Measurements from ENCODE around the gene STARD8. TPM values are rescaled to one million over a fixed set of nuclear protein-coding genes. Genes with fewer than 3 reads are reported as not detected.

Gene STARD8
- total RNA-seq, 4 donors from 2014 or later: 0.60 to 11.6 (median 3.2) TPM

DNA sequence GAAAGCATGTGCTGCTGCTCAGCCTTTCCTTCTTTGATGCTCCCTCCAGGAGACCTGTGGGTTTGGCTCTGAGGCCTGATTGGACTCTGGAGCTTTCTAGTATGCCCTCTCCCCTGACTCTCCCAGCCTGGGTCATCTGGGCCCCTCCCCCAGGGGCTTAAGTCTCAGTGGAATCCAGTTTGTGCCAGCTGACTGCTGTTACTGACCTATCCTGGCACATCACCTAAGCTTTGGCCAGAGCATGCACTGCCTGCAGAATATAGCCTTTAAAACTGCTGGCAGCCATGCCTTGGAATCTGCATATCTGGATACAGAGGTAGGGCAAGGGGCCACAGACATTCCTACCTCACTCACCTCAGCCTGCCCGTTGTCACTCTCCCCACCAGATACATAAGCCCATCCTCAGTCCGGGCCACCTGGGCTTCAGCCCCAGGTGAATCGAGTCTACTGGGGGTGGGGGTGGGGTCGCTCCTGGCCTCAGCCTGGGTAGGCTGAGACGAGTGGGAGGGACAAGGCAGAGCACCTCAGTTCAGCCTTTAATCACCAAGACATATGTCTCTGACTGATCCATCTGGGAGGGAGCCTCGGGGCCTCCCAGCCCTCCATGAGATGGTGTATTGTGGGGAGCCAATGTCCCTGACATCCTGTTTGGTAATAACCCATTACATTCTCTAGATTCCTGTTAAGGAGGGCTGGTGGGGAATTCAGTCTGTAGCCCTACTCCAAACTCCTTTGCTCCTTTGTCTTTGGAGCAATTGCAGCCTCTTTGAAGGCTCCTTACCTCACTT lies 61.2 kb downstream of the STARD8 start:
- Histone ChIP-seq H3K4me3 (no peak overlapping the region), H3K27ac (no peak overlapping the region), H3K9me3 (no peaks in the 10 kb centered on the region), H3K4me1 (no peaks in the 10 kb centered on the region), H3K36me3 (no peaks in the 10 kb centered on the region), H3K27me3 (no peaks in the 10 kb centered on the region)
- in situ Hi-C loops (cut with MboI; ENCODE audit: low pct_ligation_motif_present in 1 of 4, low pct_unique_long_range_greater_than_20kb in 1 of 4, low sequenced_read_pairs in 3 of 4) (loop anchor here in 3 of 4 donors (25.0 kb wide), 1 partner anchor 196 kb away; no protein-coding TSS in a partner anchor), intact Hi-C loops (cut with DNase I; ENCODE audit: low total_unique reads) (no loop called here)
- WGBS, 2 donors (ENCODE audit: low coverage in 1 of 2): 62% methylated on average over 6 of the region's 6 CpGs; no CpG with 5 or more reads in 1 of the 2 donors
- no peak for TF ChIP-seq EP300 (IDR thresholded peaks at IDR 0.05; ENCODE audit: low read depth)
- TF ChIP-seq POLR2A (IDR thresholded peaks at IDR 0.05): no peak
- TF ChIP-seq POLR2AphosphoS5 (IDR thresholded peaks at IDR 0.05): no peak
- TF ChIP-seq, protein P1, sequence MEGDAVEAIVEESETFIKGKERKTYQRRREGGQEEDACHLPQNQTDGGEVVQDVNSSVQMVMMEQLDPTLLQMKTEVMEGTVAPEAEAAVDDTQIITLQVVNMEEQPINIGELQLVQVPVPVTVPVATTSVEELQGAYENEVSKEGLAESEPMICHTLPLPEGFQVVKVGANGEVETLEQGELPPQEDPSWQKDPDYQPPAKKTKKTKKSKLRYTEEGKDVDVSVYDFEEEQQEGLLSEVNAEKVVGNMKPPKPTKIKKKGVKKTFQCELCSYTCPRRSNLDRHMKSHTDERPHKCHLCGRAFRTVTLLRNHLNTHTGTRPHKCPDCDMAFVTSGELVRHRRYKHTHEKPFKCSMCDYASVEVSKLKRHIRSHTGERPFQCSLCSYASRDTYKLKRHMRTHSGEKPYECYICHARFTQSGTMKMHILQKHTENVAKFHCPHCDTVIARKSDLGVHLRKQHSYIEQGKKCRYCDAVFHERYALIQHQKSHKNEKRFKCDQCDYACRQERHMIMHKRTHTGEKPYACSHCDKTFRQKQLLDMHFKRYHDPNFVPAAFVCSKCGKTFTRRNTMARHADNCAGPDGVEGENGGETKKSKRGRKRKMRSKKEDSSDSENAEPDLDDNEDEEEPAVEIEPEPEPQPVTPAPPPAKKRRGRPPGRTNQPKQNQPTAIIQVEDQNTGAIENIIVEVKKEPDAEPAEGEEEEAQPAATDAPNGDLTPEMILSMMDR (IDR thresholded peaks at IDR 0.05): no peak
- no peak for DNase-seq

DNA sequence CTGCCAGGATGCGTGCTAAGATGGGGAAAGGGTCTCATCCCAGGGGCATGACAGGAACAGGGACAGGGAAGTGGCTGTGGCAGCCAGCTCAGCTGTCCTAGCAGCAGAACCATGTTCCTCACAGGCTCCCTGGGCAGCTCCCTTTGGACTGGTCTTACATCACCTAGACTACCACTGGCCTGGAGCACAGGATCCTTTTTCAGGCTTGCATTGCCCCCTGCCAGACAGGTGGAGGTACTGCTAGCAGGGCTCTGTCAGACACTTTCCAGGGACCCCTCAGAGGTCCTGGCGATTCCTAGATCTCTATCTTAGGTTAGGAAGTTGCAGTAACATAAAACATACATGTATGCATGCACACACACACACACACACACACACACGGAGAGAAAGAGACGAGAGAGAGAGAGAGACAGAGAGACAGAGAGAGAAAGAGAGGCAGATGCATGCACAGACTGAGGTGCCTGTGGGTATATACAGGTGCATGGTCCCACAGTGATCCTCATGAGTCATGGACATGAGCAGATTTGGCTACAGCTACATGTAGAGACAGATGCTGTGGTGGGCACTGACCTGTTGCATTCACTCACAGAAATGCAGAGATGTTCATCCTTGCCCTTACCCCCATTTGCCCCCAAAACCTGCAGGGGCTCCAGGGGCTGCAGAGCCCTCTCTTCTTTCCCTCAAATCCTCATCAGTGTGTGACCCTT lies 63.6 kb downstream of the STARD8 start:
- WGBS, 2 donors (ENCODE audit: low coverage in 1 of 2): 39% methylated on average over 4 of the region's 4 CpGs; no CpG with 5 or more reads in 1 of the 2 donors
- intact Hi-C loops (cut with DNase I; ENCODE audit: low total_unique reads): no loop called here

DNA sequence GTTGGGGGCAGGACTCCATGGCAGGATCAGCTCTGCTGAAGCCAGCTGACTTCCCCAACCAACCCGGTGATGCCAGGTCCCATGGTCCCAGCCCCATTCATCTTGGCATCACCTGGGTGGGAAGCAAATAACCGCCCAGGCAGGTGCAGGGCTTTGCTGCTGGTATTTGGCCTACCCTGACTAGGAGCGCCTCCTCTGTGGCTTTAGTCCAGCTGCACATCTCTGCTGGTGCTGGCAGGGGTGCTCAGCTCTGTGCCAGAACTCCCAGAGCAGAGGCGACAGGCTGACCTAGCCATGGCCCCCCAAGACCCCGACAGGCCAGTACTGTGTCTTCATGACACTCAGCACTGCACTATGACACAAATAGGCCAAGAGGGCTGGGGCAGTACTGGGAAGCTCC lies 64.4 kb downstream of the STARD8 start:
- Histone ChIP-seq H3K27ac (no peak overlapping the region), H3K36me3 (no peaks in the 10 kb centered on the region), H3K4me3 (no peak overlapping the region), H3K27me3 (no peaks in the 10 kb centered on the region), H3K4me1 (no peaks in the 10 kb centered on the region), H3K9me3 (no peaks in the 10 kb centered on the region)
- in situ Hi-C loops (cut with MboI; ENCODE audit: low pct_ligation_motif_present in 1 of 4, low pct_unique_long_range_greater_than_20kb in 1 of 4, low sequenced_read_pairs in 3 of 4) (loop anchor here in 3 of 4 donors (25.0 kb wide), 1 partner anchor 200 kb away; no protein-coding TSS in a partner anchor), intact Hi-C loops (cut with DNase I; ENCODE audit: low total_unique reads) (no loop called here)
- WGBS, 2 donors (ENCODE audit: low coverage in 1 of 2): 44% methylated on average over 5 of the region's 5 CpGs; no CpG with 5 or more reads in 1 of the 2 donors
- no peak for DNase-seq
- TF ChIP-seq POLR2A (IDR thresholded peaks at IDR 0.05): no peak
- TF ChIP-seq, protein P1 (IDR thresholded peaks at IDR 0.05): no peak
- TF ChIP-seq POLR2AphosphoS5 (IDR thresholded peaks at IDR 0.05): no peak
- TF ChIP-seq EP300 (IDR thresholded peaks at IDR 0.05; ENCODE audit: low read depth): no peak

More for the DNA sequence above, 63.6 kb downstream of the STARD8 start:
- Histone ChIP-seq H3K9me3 (no peaks in the 10 kb centered on the region), H3K27me3 (no peaks in the 10 kb centered on the region), H3K4me1 (no peaks in the 10 kb centered on the region), H3K27ac (no peak overlapping the region), H3K4me3 (no peak overlapping the region), H3K36me3 (no peaks in the 10 kb centered on the region)
- no peak for TF ChIP-seq EP300 (IDR thresholded peaks at IDR 0.05; ENCODE audit: low read depth)
- TF ChIP-seq, protein P1 (IDR thresholded peaks at IDR 0.05): peak; percentile 30 to 51 (median 40)
- DNase-seq: no peak
- in situ Hi-C loops (cut with MboI; ENCODE audit: low pct_ligation_motif_present in 1 of 4, low pct_unique_long_range_greater_than_20kb in 1 of 4, low sequenced_read_pairs in 3 of 4): loop anchor here in 3 of 4 donors (25.0 kb wide), 1 partner anchor 199 kb away; no protein-coding TSS in a partner anchor

DNA sequence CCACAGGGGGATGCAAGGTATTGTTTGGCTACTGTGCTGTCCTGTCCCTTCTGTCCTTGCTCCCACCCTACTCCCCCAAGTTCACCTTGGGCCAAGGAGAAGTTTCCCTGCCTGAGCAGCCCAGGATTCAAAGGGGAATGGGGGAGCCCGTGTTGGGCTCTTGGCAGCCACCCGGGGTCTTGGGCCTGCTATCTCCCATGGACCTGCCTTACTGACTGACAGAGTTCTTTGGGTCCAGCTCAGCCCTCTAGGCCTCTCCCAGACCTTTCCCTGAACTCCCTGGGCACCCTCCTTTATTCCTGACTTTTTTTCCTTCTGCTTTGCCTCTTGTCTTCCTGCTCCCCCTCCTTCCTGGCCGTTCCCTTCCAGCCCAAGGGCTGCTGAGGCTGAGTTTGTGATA lies 67.4 kb downstream of the STARD8 start:
- H3K36me3 ChIP-seq: no peaks in the 10 kb centered on the region
- in situ Hi-C loops (cut with MboI; ENCODE audit: low pct_ligation_motif_present in 1 of 4, low pct_unique_long_range_greater_than_20kb in 1 of 4, low sequenced_read_pairs in 3 of 4): loop anchor here in 3 of 4 donors (25.0 kb wide), 1 partner anchor 203 kb away; no protein-coding TSS in a partner anchor
- 65% methylated on average over 3 of the region's 3 CpGs; no CpG with 5 or more reads in 1 of the 2 donors for WGBS, 2 donors (ENCODE audit: low coverage in 1 of 2)

More for the DNA sequence above, 67.4 kb downstream of the STARD8 start:
- no peak for DNase-seq
- Histone ChIP-seq H3K27ac (no peak overlapping the region), H3K4me1 (no peaks in the 10 kb centered on the region), H3K9me3 (no peaks in the 10 kb centered on the region), H3K4me3 (no peak overlapping the region), H3K27me3 (no peaks in the 10 kb centered on the region)
- TF ChIP-seq, protein P1 (IDR thresholded peaks at IDR 0.05): no peak
- TF ChIP-seq POLR2AphosphoS5 (IDR thresholded peaks at IDR 0.05) (no peak), EP300 (IDR thresholded peaks at IDR 0.05; ENCODE audit: low read depth) (no peak), POLR2A (IDR thresholded peaks at IDR 0.05) (no peak)
- intact Hi-C loops (cut with DNase I; ENCODE audit: low total_unique reads): no loop called here
